DND-41 (cell line): Measurements from ENCODE around the gene MAP3K7CL.
A peak's percentile ranks its signal among the peaks of the same experiment; 100 is the strongest.

Experiments
- ATAC-seq: fragments of 200-7000 bp; cut with Tn5 transposase; 3 replicates; pipeline ENCODE4 v1.9.1; 2021; ENCODE audit warnings: low read depth; ENCODE audit not compliant: insufficient read depth
- DNase-seq: peaks from one replicate; pipeline ENCODE4 v3.0.0-alpha.2; 2020
- H2AFZ ChIP-seq: 2 replicates; pipeline ENCODE4 v1.6.0; 2012; ENCODE audit warnings: low read depth, low read length
- H3K27ac ChIP-seq: 2 replicates; pipeline ENCODE4 v1.5.1; 2012; ENCODE audit warnings: low read length, inconsistent platforms
- H3K27me3 ChIP-seq: fragments of 200-600 bp; sonication (generic); 2 replicates; pipeline ENCODE4 v1.6.0; 2012; ENCODE audit warnings: low read length, mild to moderate bottlenecking, inconsistent platforms; ENCODE audit not compliant: insufficient read depth, poor library complexity
- H3K36me3 ChIP-seq: 2 replicates; pipeline ENCODE4 v1.5.1; 2012; ENCODE audit warnings: low read length, inconsistent platforms; ENCODE audit not compliant: insufficient read depth
- H3K4me1 ChIP-seq: 2 replicates; pipeline ENCODE4 v1.5.1; 2012; ENCODE audit warnings: mild to moderate bottlenecking, low read length; ENCODE audit not compliant: insufficient read depth
- H3K4me2 ChIP-seq: 2 replicates; pipeline ENCODE4 v1.6.0; 2012; ENCODE audit warnings: mild to moderate bottlenecking, moderate library complexity, low read length, inconsistent platforms; ENCODE audit not compliant: insufficient read depth
- H3K4me3 ChIP-seq, 2 experiments: fragments of 200-600 bp in 1 of 2; shearing (Covaris generic) in 1 of 2; 2 replicates each; pipeline ENCODE4 v1.5.1; 2012 to 2016; ENCODE audit warnings: inconsistent platforms in 2 of 2, low read length in 2 of 2, mild to moderate bottlenecking in 2 of 2, low read depth in 1 of 2, moderate library complexity in 1 of 2
- H3K79me2 ChIP-seq: 2 replicates; pipeline ENCODE4 v1.6.0; 2012; ENCODE audit warnings: low read length, inconsistent platforms; ENCODE audit not compliant: insufficient read depth
- H3K9ac ChIP-seq: 2 replicates; pipeline ENCODE4 v1.6.0; 2012; ENCODE audit warnings: low read depth, mild to moderate bottlenecking, inconsistent platforms, low read length, moderate library complexity
- H3K9me3 ChIP-seq: 2 replicates; pipeline ENCODE4 v1.5.1; 2012; ENCODE audit warnings: low read length, moderate library complexity, mild to moderate bottlenecking, inconsistent platforms; ENCODE audit not compliant: insufficient read depth, severe bottlenecking
- H4K20me1 ChIP-seq: 2 replicates; pipeline ENCODE4 v1.6.0; 2012; ENCODE audit warnings: low read length; ENCODE audit not compliant: insufficient read depth
- EZH2 ChIP-seq: IDR thresholded peaks from 3 replicates; pipeline ENCODE4 v1.6.1; 2012; ENCODE audit warnings: borderline replicate concordance, low read depth, mild to moderate bottlenecking, moderate library complexity, low read length, inconsistent platforms; ENCODE audit not compliant: severe bottlenecking
- TF ChIP-seq, protein P1 (sequence below): IDR thresholded peaks from 2 replicates; pipeline ENCODE4 v1.5.1; 2012; ENCODE audit warnings: borderline replicate concordance, low read length, moderate library complexity, mild to moderate bottlenecking; ENCODE audit not compliant: poor library complexity, severe bottlenecking; ENCODE audit errors: extremely low read depth

MAP3K7CL gene

GRCh38 chr21:29133241-29133640, 2.8 kb downstream of the MAP3K7CL start:
- TF ChIP-seq, protein P1, sequence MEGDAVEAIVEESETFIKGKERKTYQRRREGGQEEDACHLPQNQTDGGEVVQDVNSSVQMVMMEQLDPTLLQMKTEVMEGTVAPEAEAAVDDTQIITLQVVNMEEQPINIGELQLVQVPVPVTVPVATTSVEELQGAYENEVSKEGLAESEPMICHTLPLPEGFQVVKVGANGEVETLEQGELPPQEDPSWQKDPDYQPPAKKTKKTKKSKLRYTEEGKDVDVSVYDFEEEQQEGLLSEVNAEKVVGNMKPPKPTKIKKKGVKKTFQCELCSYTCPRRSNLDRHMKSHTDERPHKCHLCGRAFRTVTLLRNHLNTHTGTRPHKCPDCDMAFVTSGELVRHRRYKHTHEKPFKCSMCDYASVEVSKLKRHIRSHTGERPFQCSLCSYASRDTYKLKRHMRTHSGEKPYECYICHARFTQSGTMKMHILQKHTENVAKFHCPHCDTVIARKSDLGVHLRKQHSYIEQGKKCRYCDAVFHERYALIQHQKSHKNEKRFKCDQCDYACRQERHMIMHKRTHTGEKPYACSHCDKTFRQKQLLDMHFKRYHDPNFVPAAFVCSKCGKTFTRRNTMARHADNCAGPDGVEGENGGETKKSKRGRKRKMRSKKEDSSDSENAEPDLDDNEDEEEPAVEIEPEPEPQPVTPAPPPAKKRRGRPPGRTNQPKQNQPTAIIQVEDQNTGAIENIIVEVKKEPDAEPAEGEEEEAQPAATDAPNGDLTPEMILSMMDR, result no peak
- no peak for TF ChIP-seq EZH2
- Histone ChIP-seq H2AFZ (no peak overlapping the region), H3K27ac (no peak overlapping the region), H4K20me1 (no peaks in the 10 kb centered on the region), H3K36me3 (no peaks in the 10 kb centered on the region), H3K79me2 (no peaks in the 10 kb centered on the region), H3K4me1 (peaks cover 10% of the 10 kb centered on the region), H3K27me3 (no peaks in the 10 kb centered on the region), H3K4me2 (no peak overlapping the region), H3K4me3 (no peak overlapping the region), H3K9ac (no peak overlapping the region), H3K9me3 (no peaks in the 10 kb centered on the region)
- DNase-seq (no peak), ATAC-seq (no peak)

DNA sequence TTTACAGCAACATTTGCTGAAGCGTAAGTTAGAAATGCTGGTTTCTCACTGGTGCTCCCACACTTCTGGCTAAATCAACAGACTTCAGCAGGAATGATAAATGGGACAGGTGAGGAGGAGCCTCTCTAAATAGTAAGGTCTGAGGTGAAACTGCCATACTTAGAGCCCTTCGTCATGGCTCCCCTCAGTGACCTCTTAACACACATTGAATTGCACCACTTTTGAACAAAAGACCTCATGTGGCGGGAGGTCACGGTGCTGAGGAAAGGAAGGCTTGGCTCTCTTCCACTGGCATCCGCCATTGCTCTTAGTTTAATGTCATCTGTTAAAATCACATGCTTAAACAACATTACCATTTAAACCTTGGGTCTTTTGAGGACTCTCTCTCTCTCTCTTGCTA, 3.4 kb downstream of the MAP3K7CL start:
- no peaks in the 10 kb centered on the region for H3K36me3 ChIP-seq
- H3K4me2 ChIP-seq, result no peak overlapping the region
- H3K9ac ChIP-seq, result no peak overlapping the region
- H4K20me1 ChIP-seq, result no peaks in the 10 kb centered on the region
- ATAC-seq (no peak), DNase-seq (no peak)
- no peaks in the 10 kb centered on the region for H3K27me3 ChIP-seq
- no peak overlapping the region for H3K4me3 ChIP-seq
- peaks cover 10% of the 10 kb centered on the region for H3K4me1 ChIP-seq
- H3K27ac ChIP-seq, result no peak overlapping the region
- TF ChIP-seq EZH2, result no peak
- TF ChIP-seq, protein P1, result no peak
- no peak overlapping the region for H2AFZ ChIP-seq
- H3K9me3 ChIP-seq, result no peaks in the 10 kb centered on the region
- no peaks in the 10 kb centered on the region for H3K79me2 ChIP-seq

DNA sequence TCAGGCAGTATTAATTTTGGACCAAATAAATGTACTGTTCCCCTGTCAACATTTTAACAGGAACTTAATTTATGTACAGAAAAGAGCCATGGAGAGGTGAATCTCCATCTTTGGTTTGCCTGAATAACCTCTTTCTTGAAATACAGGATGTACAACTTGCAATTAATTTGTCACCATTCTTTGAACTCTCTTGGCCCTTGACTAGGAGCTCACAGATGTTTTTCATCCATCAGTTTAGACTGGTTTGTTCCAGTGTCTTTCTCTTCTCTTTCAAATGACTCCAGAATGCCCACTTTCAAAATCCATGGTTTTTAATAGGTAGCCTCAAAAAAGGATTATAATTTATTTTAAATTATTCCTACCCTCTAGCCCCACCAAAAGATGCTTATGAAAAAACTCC, 5.0 kb downstream of the MAP3K7CL start:
- H3K4me1 ChIP-seq, result peaks cover 8% of the 10 kb centered on the region
- no peaks in the 10 kb centered on the region for H3K27me3 ChIP-seq
- no peak overlapping the region for H3K9ac ChIP-seq
- H3K36me3 ChIP-seq, result no peaks in the 10 kb centered on the region
- H3K4me3 ChIP-seq, result no peak overlapping the region
- DNase-seq (no peak), ATAC-seq (no peak)
- H4K20me1 ChIP-seq, result no peaks in the 10 kb centered on the region
- TF ChIP-seq, protein P1, result no peak
- TF ChIP-seq EZH2, result no peak
- no peak overlapping the region for H3K27ac ChIP-seq
- no peaks in the 10 kb centered on the region for H3K79me2 ChIP-seq
- no peak overlapping the region for H3K4me2 ChIP-seq
- peak overlapping the region; percentile 50; the same call in 1 of the 2 replicates for H2AFZ ChIP-seq
- H3K9me3 ChIP-seq, result no peaks in the 10 kb centered on the region

- no peak overlapping the region for H3K9ac ChIP-seq
- no peak overlapping the region for H3K4me3 ChIP-seq
- no peaks in the 10 kb centered on the region for H4K20me1 ChIP-seq
- H3K4me1 ChIP-seq, result peaks cover 3% of the 10 kb centered on the region
- no peak overlapping the region for H2AFZ ChIP-seq
- H3K27me3 ChIP-seq, result no peaks in the 10 kb centered on the region
- no peak for TF ChIP-seq EZH2
- TF ChIP-seq, protein P1, result no peak
- no peaks in the 10 kb centered on the region for H3K9me3 ChIP-seq
- no peak overlapping the region for H3K27ac ChIP-seq
- no peaks in the 10 kb centered on the region for H3K79me2 ChIP-seq
- DNase-seq, result no peak
- ATAC-seq, result no peak
- no peak overlapping the region for H3K4me2 ChIP-seq
- no peaks in the 10 kb centered on the region for H3K36me3 ChIP-seq
Measured at GRCh38 chr21:29136033-29136432, 5.6 kb downstream of the MAP3K7CL start.
